ENCODE data around the gene CYTH2. TPM values are rescaled to one million over a fixed set of nuclear protein-coding genes. Genes with fewer than 3 reads are reported as not detected.
"Not testable (repeated sequence)": the region's sequence is repeated elsewhere in the genome, so short reads cannot be mapped to it uniquely, and the experiment has no call there.

The CYTH2 gene
- total RNA-seq, 1 experiment from 2014 or later = 87.4 TPM

GRCh38 chr19:48474084-48474592, 5.0 kb downstream of the CYTH2 start:
- DNase-seq (ENCODE audit: low spot score) = no peak
- in situ Hi-C loops (cut with HindIII; ENCODE audit: low sequenced_read_pairs) = no loop called here

GRCh38 chr19:48475369-48476068, 6.3 kb downstream of the CYTH2 start:
- no peak for DNase-seq (ENCODE audit: low spot score)
- in situ Hi-C loops (cut with HindIII; ENCODE audit: low sequenced_read_pairs) = no loop called here

- in situ Hi-C loops (cut with HindIII; ENCODE audit: low sequenced_read_pairs) = no loop called here
- no peak for DNase-seq (ENCODE audit: low spot score)
Observed at GRCh38 chr19:48476176-48476575, 7.0 kb downstream of the CYTH2 start.

- no peak for DNase-seq (ENCODE audit: low spot score)
- in situ Hi-C loops (cut with HindIII; ENCODE audit: low sequenced_read_pairs) = no loop called here
Observed at GRCh38 chr19:48477067-48477685, 8.0 kb downstream of the CYTH2 start.

GRCh38 chr19:48477698-48478338, 8.6 kb downstream of the CYTH2 start:
- no peak for DNase-seq (ENCODE audit: low spot score)
- in situ Hi-C loops (cut with HindIII; ENCODE audit: low sequenced_read_pairs) = no loop called here

GRCh38 chr19:48478339-48479256, 9.4 kb downstream of the CYTH2 start:
- in situ Hi-C loops (cut with HindIII; ENCODE audit: low sequenced_read_pairs) = no loop called here
- DNase-seq (ENCODE audit: low spot score) = no peak

GRCh38 chr19:48479686-48480085, 10.5 kb downstream of the CYTH2 start:
- in situ Hi-C loops (cut with HindIII; ENCODE audit: low sequenced_read_pairs) = no loop called here

GRCh38 chr19:48480183-48480557, 11.0 kb downstream of the CYTH2 start:
- peak; percentile 82 for DNase-seq (ENCODE audit: low spot score)
- in situ Hi-C loops (cut with HindIII; ENCODE audit: low sequenced_read_pairs) = no loop called here

More at GRCh38 chr19:48479686-48480085, 10.5 kb downstream of the CYTH2 start:
- no peak for DNase-seq (ENCODE audit: low spot score)

- DNase-seq (ENCODE audit: low spot score) = peak; percentile 79
- in situ Hi-C loops (cut with HindIII; ENCODE audit: low sequenced_read_pairs) = no loop called here
Observed at GRCh38 chr19:48480558-48481500, 11.7 kb downstream of the CYTH2 start.

GRCh38 chr19:48481846-48482639, 12.9 kb downstream of the CYTH2 start:
- in situ Hi-C loops (cut with HindIII; ENCODE audit: low sequenced_read_pairs) = no loop called here
- no peak for DNase-seq (ENCODE audit: low spot score)

GRCh38 chr19:48483301-48483700, 14.1 kb downstream of the CYTH2 start:
- no peak for DNase-seq (ENCODE audit: low spot score)
- in situ Hi-C loops (cut with HindIII; ENCODE audit: low sequenced_read_pairs) = no loop called here

- in situ Hi-C loops (cut with HindIII; ENCODE audit: low sequenced_read_pairs) = no loop called here
- DNase-seq (ENCODE audit: low spot score) = no peak
Observed at GRCh38 chr19:48484247-48484893, 15.2 kb downstream of the CYTH2 start.

GRCh38 chr19:48484931-48485612, 15.9 kb downstream of the CYTH2 start:
- in situ Hi-C loops (cut with HindIII; ENCODE audit: low sequenced_read_pairs) = no loop called here
- no peak for DNase-seq (ENCODE audit: low spot score)

- DNase-seq (ENCODE audit: low spot score); in situ Hi-C loops (cut with HindIII; ENCODE audit: low sequenced_read_pairs): not testable (repeated sequence)
Observed at GRCh38 chr19:48486706-48487105, 17.5 kb downstream of the CYTH2 start.

- in situ Hi-C loops (cut with HindIII; ENCODE audit: low sequenced_read_pairs) = no loop called here
- no peak for DNase-seq (ENCODE audit: low spot score)
Observed at GRCh38 chr19:48487544-48487943, 18.4 kb downstream of the CYTH2 start.

GRCh38 chr19:48487948-48488347, 18.8 kb downstream of the CYTH2 start:
- DNase-seq (ENCODE audit: low spot score) = peak; percentile 81
- in situ Hi-C loops (cut with HindIII; ENCODE audit: low sequenced_read_pairs) = no loop called here
